Breast epithelium (tissue), 4 donors: ENCODE measurements around the gene ATP6V0B. TPM values are rescaled to one million over a fixed set of nuclear protein-coding genes. Genes with fewer than 3 reads are reported as not detected.

Experiments
- DNase-seq, 2 donors: peaks; one replicate each; pipeline ENCODE4 v3.0.0-alpha.2; 2019; ENCODE audit warnings: low spot score in 2 of 2
- H3K27ac ChIP-seq, 2 donors: fragments of 200-600 bp; sonication (generic) in 1 of 2; one replicate each; pipeline ENCODE4 v1.5.1; 2016 to 2019; ENCODE audit warnings: mild to moderate bottlenecking in 1 of 2
- H3K27me3 ChIP-seq, 2 donors: fragments of 200-600 bp; sonication (generic) in 1 of 2; one replicate each; pipeline versions ENCODE4 v1.5.1 to v1.6.0; 2017 to 2019; ENCODE audit warnings: control low read depth in 1 of 2, mild to moderate bottlenecking in 1 of 2
- H3K36me3 ChIP-seq: fragments of 200-600 bp; one replicate; pipeline ENCODE4 v1.5.1; 2019
- H3K4me1 ChIP-seq, 2 donors: fragments of 200-600 bp; sonication (generic); one replicate each; pipeline ENCODE4 v1.5.1; 2016 to 2019; ENCODE audit warnings: control low read depth in 1 of 2
- H3K4me3 ChIP-seq, 3 donors: fragments of 200-600 bp; sonication (generic); 1 replicate in 2 of 3; 2 replicates in 1 of 3; pipeline ENCODE4 v1.5.1; 2016 to 2019; ENCODE audit warnings: mild to moderate bottlenecking in 3 of 3, moderate library complexity in 2 of 3
- H3K9me3 ChIP-seq, 2 donors: fragments of 200-600 bp; sonication (generic) in 1 of 2; one replicate each; pipeline ENCODE4 v1.5.1; 2016 to 2019; ENCODE audit warnings: control low read depth in 1 of 2
- CTCF ChIP-seq, 3 donors: fragments of 450-650 bp; IDR thresholded peaks; one replicate each; pipeline ENCODE4 v1.5.1; 2016 to 2017; ENCODE audit warnings: antibody characterized with exemption in 3 of 3, mild to moderate bottlenecking in 3 of 3, moderate library complexity in 3 of 3
- POLR2A ChIP-seq: fragments of 450-650 bp; IDR thresholded peaks from one replicate; pipeline ENCODE4 v1.6.1; 2016; ENCODE audit warnings: antibody characterized with exemption, mild to moderate bottlenecking, moderate library complexity
- POLR2AphosphoS5 ChIP-seq, 3 donors: sonication (generic); formaldehyde crosslinking; IDR thresholded peaks; one replicate each; pipeline ENCODE4 v1.6.1; 2017; ENCODE audit warnings: antibody characterized with exemption in 3 of 3
- intact Hi-C: fragments of 100-400 bp; cut with DNase I; formaldehyde crosslinking; loops from one replicate; pipeline ENCODE4 v1.15.1; 2023; ENCODE audit warnings: low total_unique reads
- total RNA-seq, 3 donors: library from RNA; depleted of rRNA; stranded (reverse); fragments of >200 nt; gene quantifications; one replicate each; pipeline ENCODE4 v1.1.0, GENCODE V29; 2016

The ATP6V0B gene
- total RNA-seq, 3 donors from 2014 or later: 131 to 156 (median 155) TPM

GRCh38 chr1:43962324-43962723, 12.4 kb upstream of the ATP6V0B start:
- intact Hi-C loops: no loop called here
- H3K4me1 ChIP-seq: no peaks in the 10 kb centered on the region
- H3K9me3 ChIP-seq: no peaks in the 10 kb centered on the region
- H3K27me3 ChIP-seq: no peaks in the 10 kb centered on the region
- H3K27ac ChIP-seq: no peak overlapping the region
- H3K36me3 ChIP-seq: no peaks in the 10 kb centered on the region
- no peak overlapping the region for H3K4me3 ChIP-seq
- no peak for TF ChIP-seq POLR2AphosphoS5 (IDR thresholded peaks at IDR 0.05)
- TF ChIP-seq POLR2A: no peak
- no peak for TF ChIP-seq CTCF (IDR thresholded peaks at IDR 0.05)
- no peak for DNase-seq

- no peak for TF ChIP-seq CTCF (IDR thresholded peaks at IDR 0.05)
- TF ChIP-seq POLR2AphosphoS5 (IDR thresholded peaks at IDR 0.05): no peak
- no peak for TF ChIP-seq POLR2A
- no peak overlapping the region for H3K4me3 ChIP-seq
- intact Hi-C loops: no loop called here
- no peaks in the 10 kb centered on the region for H3K4me1 ChIP-seq
- H3K36me3 ChIP-seq: no peaks in the 10 kb centered on the region
- DNase-seq: no peak
- no peaks in the 10 kb centered on the region for H3K9me3 ChIP-seq
- H3K27me3 ChIP-seq: no peaks in the 10 kb centered on the region
- no peak overlapping the region for H3K27ac ChIP-seq
Measured at GRCh38 chr1:43963006-43963405, 11.8 kb upstream of the ATP6V0B start.

- Histone ChIP-seq H3K4me3 (no peak overlapping the region), H3K27ac (no peak overlapping the region), H3K9me3 (no peaks in the 10 kb centered on the region), H3K4me1 (no peaks in the 10 kb centered on the region), H3K36me3 (no peaks in the 10 kb centered on the region), H3K27me3 (no peaks in the 10 kb centered on the region)
- no peak for DNase-seq
- intact Hi-C loops: no loop called here
- TF ChIP-seq POLR2A: no peak
- no peak for TF ChIP-seq POLR2AphosphoS5 (IDR thresholded peaks at IDR 0.05)
- no peak for TF ChIP-seq CTCF (IDR thresholded peaks at IDR 0.05)
Measured at GRCh38 chr1:43963890-43964289, 10.9 kb upstream of the ATP6V0B start.

GRCh38 chr1:43965316-43965715, 9.4 kb upstream of the ATP6V0B start:
- intact Hi-C loops: no loop called here
- Histone ChIP-seq H3K27me3 (no peaks in the 10 kb centered on the region), H3K36me3 (no peaks in the 10 kb centered on the region)

More at GRCh38 chr1:43965316-43965715, 9.4 kb upstream of the ATP6V0B start:
- H3K27ac ChIP-seq: no peak overlapping the region
- H3K4me3 ChIP-seq: no peak overlapping the region
- H3K4me1 ChIP-seq: peaks cover 0 to 1% of the 10 kb centered on the region in 2 donors
- no peaks in the 10 kb centered on the region for H3K9me3 ChIP-seq
- DNase-seq: no peak
- TF ChIP-seq POLR2AphosphoS5 (IDR thresholded peaks at IDR 0.05) (no peak), CTCF (IDR thresholded peaks at IDR 0.05) (no peak), POLR2A (no peak)
